Neural crest cell (in vitro differentiated cells): Measurements from ENCODE around the gene RASAL3. TPM values are rescaled to one million over a fixed set of nuclear protein-coding genes. Genes with fewer than 3 reads are reported as not detected.
"Not testable (repeated sequence)": the region's sequence is repeated elsewhere in the genome, so short reads cannot be mapped to it uniquely, and the experiment has no call there.

ENCODE experiments used
- DNase-seq: peaks from one replicate; pipeline ENCODE4 v3.0.0; 2021; ENCODE audit warnings: low read depth, mixed read lengths, low spot score
- H3K27ac Mint-ChIP-seq: one replicate; pipeline ENCODE4 v1.8.0; 2021; ENCODE audit warnings: mild to moderate bottlenecking, mixed read lengths; ENCODE audit not compliant: unreplicated experiment
- H3K27me3 Mint-ChIP-seq: 2 replicates; pipeline ENCODE4 v1.8.0; 2021; ENCODE audit warnings: low read depth, mild to moderate bottlenecking, mixed read lengths
- H3K36me3 Mint-ChIP-seq: 2 replicates; pipeline ENCODE4 v1.8.0; 2021; ENCODE audit warnings: low read depth, mild to moderate bottlenecking, mixed read lengths
- H3K4me1 Mint-ChIP-seq: 2 replicates; pipeline ENCODE4 v1.8.0; 2021; ENCODE audit warnings: mixed read lengths
- H3K4me3 Mint-ChIP-seq: one replicate; pipeline ENCODE4 v1.8.0; 2021; ENCODE audit warnings: mild to moderate bottlenecking, mixed read lengths
- H3K9me3 Mint-ChIP-seq: 2 replicates; pipeline ENCODE4 v1.8.0; 2021; ENCODE audit warnings: mixed read lengths
- CTCF ChIP-seq: fragments of 200-600 bp; sonication (generic); conservative IDR thresholded peaks from 2 replicates; pipeline ENCODE4 v1.5.0; 2021; ENCODE audit warnings: antibody characterized with exemption, mild to moderate bottlenecking
- total RNA-seq: library from RNA; stranded (reverse); gene quantifications from 2 replicates; pipeline ENCODE4 v1.2.1, GENCODE V29; 2021

The RASAL3 gene
- total RNA-seq, 1 donor from 2014 or later: not detected

- Mint-ChIP-seq H3K4me3 (no peak overlapping the region), H3K27me3 (peaks cover 23% of the 10 kb centered on the region), H3K9me3 (peaks cover 4% of the 10 kb centered on the region), H3K4me1 (no peaks in the 10 kb centered on the region), H3K36me3 (no peaks in the 10 kb centered on the region), H3K27ac (no peak overlapping the region)
- no peak for DNase-seq
- no peak for TF ChIP-seq CTCF
Observed at GRCh38 chr19:15495151-15495550, 30.8 kb upstream of the RASAL3 start.

GRCh38 chr19:15488489-15489226 lies 24.3 kb upstream of the RASAL3 start:
- H3K27me3 Mint-ChIP-seq: peaks cover 7% of the 10 kb centered on the region
- no peak for DNase-seq
- H3K9me3 Mint-ChIP-seq: peaks cover 10% of the 10 kb centered on the region
- no peaks in the 10 kb centered on the region for H3K36me3 Mint-ChIP-seq
- H3K27ac Mint-ChIP-seq: no peak overlapping the region
- H3K4me1 Mint-ChIP-seq: no peaks in the 10 kb centered on the region
- no peak overlapping the region for H3K4me3 Mint-ChIP-seq
- TF ChIP-seq CTCF: no peak

- Mint-ChIP-seq H3K36me3 (no peaks in the 10 kb centered on the region), H3K4me3 (no peak overlapping the region), H3K4me1 (no peaks in the 10 kb centered on the region), H3K27ac (no peak overlapping the region), H3K27me3 (peaks cover 4% of the 10 kb centered on the region), H3K9me3 (peaks cover 10% of the 10 kb centered on the region)
- no peak for DNase-seq
- no peak for TF ChIP-seq CTCF
Observed at GRCh38 chr19:15487038-15487437, 22.7 kb upstream of the RASAL3 start.

- not testable (repeated sequence) for H3K4me1 Mint-ChIP-seq, H3K27ac Mint-ChIP-seq, H3K27me3 Mint-ChIP-seq, H3K4me3 Mint-ChIP-seq, DNase-seq, H3K36me3 Mint-ChIP-seq, H3K9me3 Mint-ChIP-seq
Observed at GRCh38 chr19:15485768-15486167, 21.4 kb upstream of the RASAL3 start.

- H3K9me3 Mint-ChIP-seq, DNase-seq: not testable (repeated sequence)
Observed at GRCh38 chr19:15480996-15481395, 16.7 kb upstream of the RASAL3 start.

GRCh38 chr19:15479391-15480345 lies 15.3 kb upstream of the RASAL3 start, which contains the start of gene PGLYRP2:
Gene PGLYRP2, minus strand, starts transcription at chr19:15479501. Its CDS starts 130 bp downstream, at chr19:15479371.
- Mint-ChIP-seq H3K4me3 (no peak within 1 kb of the TSS), H3K36me3 (no peaks in the 10 kb centered on the region), H3K27me3 (peaks cover 19% of the 10 kb centered on the region), H3K27ac (no peak within 1 kb of the TSS), H3K4me1 (no peaks in the 10 kb centered on the region), H3K9me3 (no peaks in the 10 kb centered on the region)
- DNase-seq: no peak
- TF ChIP-seq CTCF: no peak

More at GRCh38 chr19:15480996-15481395, 16.7 kb upstream of the RASAL3 start:
- H3K27ac Mint-ChIP-seq, H3K36me3 Mint-ChIP-seq, H3K4me1 Mint-ChIP-seq, H3K4me3 Mint-ChIP-seq: not testable (repeated sequence)
- peaks cover 15% of the 10 kb centered on the region for H3K27me3 Mint-ChIP-seq
